ENCODE data around the gene NODAL.

DNA sequence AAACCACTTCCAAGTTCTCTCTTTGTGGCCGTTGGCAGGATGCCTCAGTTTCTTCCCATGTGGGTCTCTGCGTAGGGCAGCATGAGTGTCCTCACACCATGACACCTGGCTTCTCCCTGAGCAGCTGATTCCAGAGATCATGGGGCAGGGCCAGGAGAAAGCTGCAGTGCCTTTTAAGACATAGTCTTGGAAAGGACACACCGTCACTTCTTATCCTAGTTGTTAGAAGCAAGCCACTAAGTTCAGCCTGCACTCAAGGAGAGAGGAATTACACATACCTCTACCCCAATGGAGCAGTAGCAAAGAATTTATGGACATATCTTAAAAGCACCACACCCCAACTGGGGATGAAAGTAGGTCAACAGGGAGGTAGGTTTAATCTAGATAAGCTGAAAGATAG, 16.4 kb downstream of the NODAL start:
- no peak for TF ChIP-seq RCOR1 (IDR thresholded peaks at IDR 0.05; ENCODE audit: insufficient replicate concordance, low read length)
- no peak for TF ChIP-seq NFE2L2 (IDR thresholded peaks at IDR 0.05; ENCODE audit: low read depth, low read length)
- no peak for TF ChIP-seq POLR2A (IDR thresholded peaks at IDR 0.05; ENCODE audit: low read depth, low read length)
- TF ChIP-seq RAD21 (IDR thresholded peaks at IDR 0.05; ENCODE audit: low read length), result no peak
- TF ChIP-seq, protein P1, sequence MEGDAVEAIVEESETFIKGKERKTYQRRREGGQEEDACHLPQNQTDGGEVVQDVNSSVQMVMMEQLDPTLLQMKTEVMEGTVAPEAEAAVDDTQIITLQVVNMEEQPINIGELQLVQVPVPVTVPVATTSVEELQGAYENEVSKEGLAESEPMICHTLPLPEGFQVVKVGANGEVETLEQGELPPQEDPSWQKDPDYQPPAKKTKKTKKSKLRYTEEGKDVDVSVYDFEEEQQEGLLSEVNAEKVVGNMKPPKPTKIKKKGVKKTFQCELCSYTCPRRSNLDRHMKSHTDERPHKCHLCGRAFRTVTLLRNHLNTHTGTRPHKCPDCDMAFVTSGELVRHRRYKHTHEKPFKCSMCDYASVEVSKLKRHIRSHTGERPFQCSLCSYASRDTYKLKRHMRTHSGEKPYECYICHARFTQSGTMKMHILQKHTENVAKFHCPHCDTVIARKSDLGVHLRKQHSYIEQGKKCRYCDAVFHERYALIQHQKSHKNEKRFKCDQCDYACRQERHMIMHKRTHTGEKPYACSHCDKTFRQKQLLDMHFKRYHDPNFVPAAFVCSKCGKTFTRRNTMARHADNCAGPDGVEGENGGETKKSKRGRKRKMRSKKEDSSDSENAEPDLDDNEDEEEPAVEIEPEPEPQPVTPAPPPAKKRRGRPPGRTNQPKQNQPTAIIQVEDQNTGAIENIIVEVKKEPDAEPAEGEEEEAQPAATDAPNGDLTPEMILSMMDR (conservative IDR thresholded peaks at IDR 0.05; ENCODE audit: low read depth, low read length), result no peak
- TF ChIP-seq CHD1 (IDR thresholded peaks at IDR 0.05; ENCODE audit: low read depth, low read length), result no peak
- no peak for TF ChIP-seq RFX5 (IDR thresholded peaks at IDR 0.05; ENCODE audit: low read depth, low read length)
- no peak for TF ChIP-seq BHLHE40 (IDR thresholded peaks at IDR 0.05; ENCODE audit: low read depth, low read length)
- TF ChIP-seq MAZ (IDR thresholded peaks at IDR 0.05; ENCODE audit: borderline replicate concordance, low read depth, low read length), result no peak
- no peak for TF ChIP-seq MAFK (IDR thresholded peaks at IDR 0.05; ENCODE audit: low read depth, low read length)
- no peak for TF ChIP-seq MXI1 (IDR thresholded peaks at IDR 0.05; ENCODE audit: borderline replicate concordance, low read depth, low read length)
- TF ChIP-seq CEBPB (IDR thresholded peaks at IDR 0.05; ENCODE audit: low read depth, low read length), result no peak

Data from IMR-90 (cell line).